ENCODE measurements around the gene KCNS1. TPM values are rescaled to one million over a fixed set of nuclear protein-coding genes. Genes with fewer than 3 reads are reported as not detected.
A peak's percentile ranks its signal among the peaks of the same experiment; 100 is the strongest.

The KCNS1 gene
- total RNA-seq, 2 donors from 2014 or later, result not detected

DNA sequence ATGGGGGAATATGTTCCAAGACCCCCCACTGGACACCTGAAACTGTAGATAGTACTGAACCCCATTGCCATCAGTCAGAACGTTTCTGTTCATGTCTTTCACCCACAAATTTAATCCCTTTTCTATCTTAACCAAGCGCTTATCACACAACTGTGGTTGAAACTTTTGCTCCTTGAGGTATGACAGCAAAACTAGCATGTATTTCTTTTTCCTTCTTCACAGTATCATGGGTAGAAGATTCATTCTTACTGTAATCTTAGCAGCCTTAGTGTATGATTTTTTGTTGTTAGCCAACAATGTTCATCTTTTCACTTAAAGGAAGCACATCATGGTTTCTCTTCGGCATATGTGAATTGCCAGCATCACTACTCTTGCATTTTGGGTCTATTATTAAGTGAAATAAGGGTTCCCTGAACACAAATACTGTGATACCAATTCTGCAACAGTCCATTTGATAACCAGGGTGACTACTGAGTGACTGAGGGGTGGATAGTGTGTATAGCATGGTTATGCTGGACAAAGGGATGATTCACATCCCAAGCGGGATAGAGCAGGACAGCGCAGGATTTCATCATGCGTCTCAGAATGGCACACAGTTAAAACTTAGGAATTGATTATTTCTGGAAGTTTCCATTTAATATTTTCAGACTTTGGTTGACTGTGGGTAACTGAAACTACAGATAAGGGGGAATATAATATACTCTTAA is 41.8 kb downstream of the KCNS1 start:
- H3K27me3 ChIP-seq, result no peaks in the 10 kb centered on the region
- WGBS, 2 donors, result 84 to 85% methylated on average over 6 of the region's 6 CpGs
- H3K4me1 ChIP-seq, result peaks cover 14% of the 10 kb centered on the region
- DNase-seq, result no peak
- H3K36me3 ChIP-seq (replicated peaks in 1 of 2; ENCODE audit: insufficient read depth in 1 of 2, low read depth in 2 of 2), result no peaks in the 10 kb centered on the region
- intact Hi-C loops (cut with DNase I), result no loop called here
- H3K4me3 ChIP-seq, result no peak overlapping the region
- no peak for TF ChIP-seq POLR2A (IDR thresholded peaks at IDR 0.05)
- TF ChIP-seq, protein P1, sequence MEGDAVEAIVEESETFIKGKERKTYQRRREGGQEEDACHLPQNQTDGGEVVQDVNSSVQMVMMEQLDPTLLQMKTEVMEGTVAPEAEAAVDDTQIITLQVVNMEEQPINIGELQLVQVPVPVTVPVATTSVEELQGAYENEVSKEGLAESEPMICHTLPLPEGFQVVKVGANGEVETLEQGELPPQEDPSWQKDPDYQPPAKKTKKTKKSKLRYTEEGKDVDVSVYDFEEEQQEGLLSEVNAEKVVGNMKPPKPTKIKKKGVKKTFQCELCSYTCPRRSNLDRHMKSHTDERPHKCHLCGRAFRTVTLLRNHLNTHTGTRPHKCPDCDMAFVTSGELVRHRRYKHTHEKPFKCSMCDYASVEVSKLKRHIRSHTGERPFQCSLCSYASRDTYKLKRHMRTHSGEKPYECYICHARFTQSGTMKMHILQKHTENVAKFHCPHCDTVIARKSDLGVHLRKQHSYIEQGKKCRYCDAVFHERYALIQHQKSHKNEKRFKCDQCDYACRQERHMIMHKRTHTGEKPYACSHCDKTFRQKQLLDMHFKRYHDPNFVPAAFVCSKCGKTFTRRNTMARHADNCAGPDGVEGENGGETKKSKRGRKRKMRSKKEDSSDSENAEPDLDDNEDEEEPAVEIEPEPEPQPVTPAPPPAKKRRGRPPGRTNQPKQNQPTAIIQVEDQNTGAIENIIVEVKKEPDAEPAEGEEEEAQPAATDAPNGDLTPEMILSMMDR (IDR thresholded peaks at IDR 0.05), result no peak
- no peak overlapping the region for H3K27ac ChIP-seq
- H3K9me3 ChIP-seq, result no peaks in the 10 kb centered on the region
- no peak for ATAC-seq

DNA sequence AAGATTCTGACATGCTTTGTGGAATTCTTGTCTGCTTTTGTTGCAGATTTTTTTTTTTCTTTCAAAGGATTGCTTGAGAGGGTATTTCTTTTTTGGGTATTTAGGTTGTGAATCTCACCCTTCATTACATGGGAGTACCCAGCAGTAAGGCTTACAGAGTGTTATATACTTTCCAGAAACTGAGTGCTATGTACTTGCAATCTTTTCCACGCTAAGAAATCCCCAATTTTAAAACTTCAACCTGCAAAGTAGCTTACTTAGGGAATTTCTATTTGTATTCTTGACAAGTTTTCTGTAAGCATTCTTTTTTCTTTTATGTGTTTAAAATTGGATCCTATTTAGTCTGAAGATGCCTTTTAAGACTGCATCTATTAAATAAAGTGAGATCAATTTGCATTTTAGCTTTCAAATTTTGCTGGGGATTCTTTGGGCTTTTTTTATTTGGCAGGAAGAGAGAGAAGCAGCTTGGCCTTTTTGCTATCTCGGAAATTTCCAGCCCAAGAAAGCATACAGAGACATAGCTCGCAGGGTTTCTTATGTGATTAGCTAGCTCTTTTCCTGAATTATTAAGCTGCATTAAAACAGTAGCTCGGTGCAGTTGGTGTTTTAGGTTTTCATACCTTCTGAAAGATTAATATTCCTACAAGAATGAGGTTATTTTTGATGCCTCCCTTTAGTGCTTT is 42.6 kb downstream of the KCNS1 start:
- Histone ChIP-seq H3K36me3 (replicated peaks in 1 of 2; ENCODE audit: insufficient read depth in 1 of 2, low read depth in 2 of 2) (no peaks in the 10 kb centered on the region), H3K27me3 (no peaks in the 10 kb centered on the region), H3K27ac (no peak overlapping the region), H3K4me1 (peaks cover 14% of the 10 kb centered on the region), H3K4me3 (no peak overlapping the region), H3K9me3 (no peaks in the 10 kb centered on the region)
- intact Hi-C loops (cut with DNase I), result no loop called here
- 85 to 93% methylated on average over 4 of the region's 4 CpGs for WGBS, 2 donors
- TF ChIP-seq POLR2A (IDR thresholded peaks at IDR 0.05), result no peak
- TF ChIP-seq, protein P1 (IDR thresholded peaks at IDR 0.05), result no peak
- ATAC-seq (no peak), DNase-seq (no peak)

- Histone ChIP-seq H3K27me3 (no peaks in the 10 kb centered on the region), H3K36me3 (replicated peaks in 1 of 2; ENCODE audit: insufficient read depth in 1 of 2, low read depth in 2 of 2) (no peaks in the 10 kb centered on the region), H3K27ac (no peak overlapping the region), H3K4me1 (peaks cover 14% of the 10 kb centered on the region), H3K4me3 (no peak overlapping the region), H3K9me3 (no peaks in the 10 kb centered on the region)
- TF ChIP-seq POLR2A (IDR thresholded peaks at IDR 0.05), result no peak
- TF ChIP-seq, protein P1 (IDR thresholded peaks at IDR 0.05), result no peak
- 49 to 50% methylated on average over 8 of the region's 8 CpGs for WGBS, 2 donors
- DNase-seq (peak in 2 of 4 donors; percentile 13 to 17), ATAC-seq (no peak)
- intact Hi-C loops (cut with DNase I), result no loop called here
These were observed 44.3 kb downstream of the KCNS1 start for GRCh38 chr20:45056473-45057173.

DNA sequence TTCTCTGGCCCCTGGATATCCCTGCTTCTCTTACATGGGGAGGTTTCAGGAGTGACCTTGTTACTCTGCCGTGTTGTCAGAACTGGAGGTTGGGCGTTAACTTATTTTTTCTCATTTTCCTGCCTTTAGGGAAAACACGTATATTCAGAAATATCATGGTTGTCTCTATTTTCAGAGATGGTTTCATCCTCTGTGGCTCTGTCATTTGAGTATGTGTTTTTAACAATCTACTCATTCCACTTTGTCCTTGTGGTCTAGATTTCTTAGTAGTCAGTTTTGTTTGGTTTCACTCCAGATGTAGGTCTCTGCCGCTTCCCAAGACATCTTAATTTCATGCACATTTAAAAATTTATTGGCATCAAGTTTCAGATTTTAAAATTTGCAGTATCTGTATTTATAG is 45.9 kb downstream of the KCNS1 start:
- Histone ChIP-seq H3K27ac (no peak overlapping the region), H3K9me3 (no peaks in the 10 kb centered on the region), H3K27me3 (no peaks in the 10 kb centered on the region), H3K36me3 (replicated peaks in 1 of 2; ENCODE audit: insufficient read depth in 1 of 2, low read depth in 2 of 2) (no peaks in the 10 kb centered on the region), H3K4me3 (no peak overlapping the region), H3K4me1 (peaks cover 14% of the 10 kb centered on the region)
- intact Hi-C loops (cut with DNase I), result no loop called here
- TF ChIP-seq, protein P1 (IDR thresholded peaks at IDR 0.05), result no peak
- no peak for TF ChIP-seq POLR2A (IDR thresholded peaks at IDR 0.05)
- ATAC-seq (no peak), DNase-seq (no peak)
- WGBS, 2 donors, result 91 to 95% methylated on average over 4 of the region's 4 CpGs

All from body of pancreas (tissue), 4 donors.